ENCODE measurements around the gene IFRD2. TPM values are rescaled to one million over a fixed set of nuclear protein-coding genes. Genes with fewer than 3 reads are reported as not detected.

The IFRD2 gene
- total and polyA plus RNA-seq, 2 of the 13 experiments (the other 11 are each of a cell fraction or from before 2014, with no cell fraction given): 32.8 to 96.1 TPM

DNA sequence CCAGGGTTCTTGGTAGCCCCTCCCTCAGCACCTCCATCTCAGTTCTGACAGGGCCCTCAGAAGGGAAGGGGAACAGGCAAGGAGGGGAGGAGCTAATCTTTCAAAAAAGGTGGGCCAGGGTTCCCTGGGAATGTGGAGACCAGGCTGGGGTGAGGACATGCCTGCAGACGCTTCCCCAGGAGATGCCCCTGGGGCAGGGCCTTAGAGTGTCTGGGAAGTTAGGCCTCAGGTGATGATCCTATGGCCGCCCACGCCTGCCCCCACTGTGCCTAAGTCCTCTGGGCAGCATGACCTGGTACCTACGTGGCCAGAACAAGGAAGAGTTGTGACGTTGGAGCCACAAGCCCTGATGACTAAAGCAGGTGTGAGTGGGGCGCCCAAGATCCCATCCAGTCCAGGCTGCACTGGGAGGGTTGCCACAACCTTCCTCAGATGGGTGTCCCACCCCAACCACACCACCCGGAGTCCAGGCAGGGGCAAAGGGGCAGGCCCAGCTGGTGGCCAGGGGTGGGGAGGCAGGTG lies 27.2 kb downstream of the IFRD2 start:
- ATAC-seq: no peak
- CTCF ChIA-PET (ENCODE audit: low intra/inter-chr PET ratio, low total read pairs): no interaction called here
- Histone ChIP-seq H3K4me3 (replicated peaks in 1 of 3; ENCODE audit: insufficient read depth in 1 of 3, low read depth in 2 of 3, low read length in 3 of 3) (peak overlapping the region in 2 of 3 experiments; percentile 3 to 61; a peak in 3 of 6 replicates), H3K36me3 (replicated peaks in 1 of 2; ENCODE audit: control insufficient read depth in 1 of 2, insufficient read depth in 2 of 2, low read length in 2 of 2) (no peaks in the 10 kb centered on the region), H3K27me3 (ENCODE audit: control insufficient read depth in 1 of 2, insufficient read depth in 2 of 2, low read length in 2 of 2) (no peaks in the 10 kb centered on the region; a peak in 1 of 5 replicates), H3K4me2 (ENCODE audit: low read depth, low read length) (peak overlapping the region; percentile 98), H4K20me1 (ENCODE audit: insufficient read depth, low read length) (no peaks in the 10 kb centered on the region), H3K4me1 (ENCODE audit: insufficient read depth, low read length) (peaks cover 87% of the 10 kb centered on the region), H3K9ac (ENCODE audit: insufficient read depth, low read depth, low read length) (peak overlapping the region; percentile 94), H2AFZ (ENCODE audit: low read length) (no peak overlapping the region), H3K27ac (ENCODE audit: extremely low read length, insufficient read depth, low read length) (peak overlapping the region; percentile 96), H3K79me2 (ENCODE audit: insufficient read depth, low read length) (peaks cover 21% of the 10 kb centered on the region), H3K9me3 (ENCODE audit: low read length) (no peaks in the 10 kb centered on the region)
- POLR2A ChIA-PET: interaction anchor here (0.6 to 8.0 kb wide), 23 partner anchors 6 to 115 kb away, joined by 3 to 155 read pairs (median 7); partner anchors contain the start of genes GNAI2, HYAL1, HYAL2 and HYAL3
- no peak for DNase-seq (ENCODE audit: low spot score)
- in situ Hi-C loops (cut with HindIII; ENCODE audit: extremely low pct_ligation_motif_present, low pct_unique_long_range_greater_than_20kb): loop anchor here (5.0 kb wide), 1 partner anchor 57 kb away; the partner anchor contains the start of gene HYAL2
- no TSS peak for BruUV-seq (replicated peaks)
- FAIRE-seq: no peak
- intact Hi-C loops (cut with micrococcal nuclease; ENCODE audit: unreplicated experiment): loop anchor here (5.0 kb wide), 1 partner anchor 37 kb away; the partner anchor contains the start of gene HYAL1
- WGBS (ENCODE audit: low lambda C conversion rate): 23% methylated on average over 4 of the region's 7 CpGs
- TF ChIP-seq ZNF558 (CRISPR knock-in tag; IDR thresholded peaks at IDR 0.05; ENCODE audit: borderline replicate concordance): no peak
- TF ChIP-seq ZNF333 (CRISPR knock-in tag; IDR thresholded peaks at IDR 0.05; ENCODE audit: borderline replicate concordance): no peak
- no peak for TF ChIP-seq ZNF430 (CRISPR knock-in tag; IDR thresholded peaks at IDR 0.05)
- no peak for TF ChIP-seq ZBTB38 (CRISPR knock-in tag; IDR thresholded peaks at IDR 0.05)
- peak; percentile 30 for TF ChIP-seq CBX1 (IDR thresholded peaks at IDR 0.05; ENCODE audit: low read depth)
- TF ChIP-seq ZNF768 (CRISPR knock-in tag; IDR thresholded peaks at IDR 0.05): no peak
- 0 out of 2 replicates have a peak, but pooled peaks have one; percentile 20 for TF ChIP-seq ZSCAN21 (CRISPR knock-in tag; IDR thresholded peaks at IDR 0.05; ENCODE audit: borderline replicate concordance)
- TF ChIP-seq, protein P1, sequence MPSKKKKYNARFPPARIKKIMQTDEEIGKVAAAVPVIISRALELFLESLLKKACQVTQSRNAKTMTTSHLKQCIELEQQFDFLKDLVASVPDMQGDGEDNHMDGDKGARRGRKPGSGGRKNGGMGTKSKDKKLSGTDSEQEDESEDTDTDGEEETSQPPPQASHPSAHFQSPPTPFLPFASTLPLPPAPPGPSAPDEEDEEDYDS (CRISPR knock-in tag; IDR thresholded peaks at IDR 0.05): 0 out of 2 replicates have a peak, but pooled peaks have one; percentile 22
- TF ChIP-seq, protein P2, sequence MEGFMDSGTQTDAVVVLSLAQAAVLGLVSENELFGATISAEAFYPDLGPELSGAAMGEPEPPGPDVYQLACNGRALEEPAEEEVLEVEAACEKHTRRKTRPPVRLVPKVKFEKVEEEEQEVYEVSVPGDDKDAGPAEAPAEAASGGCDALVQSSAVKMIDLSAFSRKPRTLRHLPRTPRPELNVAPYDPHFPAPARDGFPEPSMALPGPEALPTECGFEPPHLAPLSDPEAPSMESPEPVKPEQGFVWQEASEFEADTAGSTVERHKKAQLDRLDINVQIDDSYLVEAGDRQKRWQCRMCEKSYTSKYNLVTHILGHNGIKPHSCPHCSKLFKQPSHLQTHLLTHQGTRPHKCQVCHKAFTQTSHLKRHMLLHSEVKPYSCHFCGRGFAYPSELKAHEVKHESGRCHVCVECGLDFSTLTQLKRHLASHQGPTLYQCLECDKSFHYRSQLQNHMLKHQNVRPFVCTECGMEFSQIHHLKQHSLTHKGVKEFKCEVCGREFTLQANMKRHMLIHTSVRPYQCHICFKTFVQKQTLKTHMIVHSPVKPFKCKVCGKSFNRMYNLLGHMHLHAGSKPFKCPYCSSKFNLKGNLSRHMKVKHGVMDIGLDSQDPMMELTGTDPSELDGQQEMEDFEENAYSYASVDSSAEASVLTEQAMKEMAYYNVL (CRISPR knock-in tag; IDR thresholded peaks at IDR 0.05; ENCODE audit: borderline replicate concordance): 0 out of 2 replicates have a peak, but pooled peaks have one; percentile 37
- TF ChIP-seq ELF3 (CRISPR knock-in tag; IDR thresholded peaks at IDR 0.05): no peak
- no peak for TF ChIP-seq EHMT2 (IDR thresholded peaks at IDR 0.05; ENCODE audit: borderline replicate concordance, low read depth, low read length)
- no peak for TF ChIP-seq HDAC6 (IDR thresholded peaks at IDR 0.05; ENCODE audit: low read depth, low read length)
- TF ChIP-seq TRIM24 (CRISPR knock-in tag; IDR thresholded peaks at IDR 0.05): no peak
- 0 out of 2 replicates have a peak, but pooled peaks have one; percentile 22 for TF ChIP-seq ZNF547 (CRISPR knock-in tag; IDR thresholded peaks at IDR 0.05)
- TF ChIP-seq, protein P3, sequence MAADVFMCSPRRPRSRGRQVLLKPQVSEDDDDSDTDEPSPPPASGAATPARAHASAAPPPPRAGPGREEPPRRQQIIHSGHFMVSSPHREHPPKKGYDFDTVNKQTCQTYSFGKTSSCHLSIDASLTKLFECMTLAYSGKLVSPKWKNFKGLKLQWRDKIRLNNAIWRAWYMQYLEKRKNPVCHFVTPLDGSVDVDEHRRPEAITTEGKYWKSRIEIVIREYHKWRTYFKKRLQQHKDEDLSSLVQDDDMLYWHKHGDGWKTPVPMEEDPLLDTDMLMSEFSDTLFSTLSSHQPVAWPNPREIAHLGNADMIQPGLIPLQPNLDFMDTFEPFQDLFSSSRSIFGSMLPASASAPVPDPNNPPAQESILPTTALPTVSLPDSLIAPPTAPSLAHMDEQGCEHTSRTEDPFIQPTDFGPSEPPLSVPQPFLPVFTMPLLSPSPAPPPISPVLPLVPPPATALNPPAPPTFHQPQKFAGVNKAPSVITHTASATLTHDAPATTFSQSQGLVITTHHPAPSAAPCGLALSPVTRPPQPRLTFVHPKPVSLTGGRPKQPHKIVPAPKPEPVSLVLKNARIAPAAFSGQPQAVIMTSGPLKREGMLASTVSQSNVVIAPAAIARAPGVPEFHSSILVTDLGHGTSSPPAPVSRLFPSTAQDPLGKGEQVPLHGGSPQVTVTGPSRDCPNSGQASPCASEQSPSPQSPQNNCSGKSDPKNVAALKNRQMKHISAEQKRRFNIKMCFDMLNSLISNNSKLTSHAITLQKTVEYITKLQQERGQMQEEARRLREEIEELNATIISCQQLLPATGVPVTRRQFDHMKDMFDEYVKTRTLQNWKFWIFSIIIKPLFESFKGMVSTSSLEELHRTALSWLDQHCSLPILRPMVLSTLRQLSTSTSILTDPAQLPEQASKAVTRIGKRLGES (CRISPR knock-in tag; IDR thresholded peaks at IDR 0.05; ENCODE audit: borderline replicate concordance): no peak
- TF ChIP-seq ZFYVE20 (CRISPR knock-in tag; IDR thresholded peaks at IDR 0.05; ENCODE audit: borderline replicate concordance, low read depth): no peak
- TF ChIP-seq THYN1 (CRISPR knock-in tag; IDR thresholded peaks at IDR 0.05; ENCODE audit: borderline replicate concordance, low read depth): no peak
- TF ChIP-seq REPIN1 (CRISPR knock-in tag; IDR thresholded peaks at IDR 0.05; ENCODE audit: borderline replicate concordance, low read depth): no peak
- no peak for TF ChIP-seq ZNF30 (CRISPR knock-in tag; IDR thresholded peaks at IDR 0.05)
- TF ChIP-seq CHD2 (IDR thresholded peaks at IDR 0.05; ENCODE audit: low read depth, low read length): no peak

All from HepG2 (cell line).